GM06990 (cell line): ENCODE measurements around the gene ANKRD44.

Experiments
- DNase-seq: peaks from one replicate; pipeline ENCODE4 v3.0.0-alpha.2; 2011; ENCODE audit not compliant: insufficient read length; ENCODE audit errors: extremely low read depth
- H3K27me3 ChIP-seq: replicated peaks from 2 replicates; pipeline ENCODE4 v1.6.0; 2011; ENCODE audit warnings: low read length; ENCODE audit not compliant: control insufficient read depth, insufficient read depth
- H3K36me3 ChIP-seq: 2 replicates; pipeline ENCODE4 v1.5.1; 2011; ENCODE audit warnings: low read length; ENCODE audit not compliant: control insufficient read depth, insufficient read depth
- H3K4me3 ChIP-seq: replicated peaks from 2 replicates; pipeline ENCODE4 v1.5.1; 2011; ENCODE audit warnings: low read depth, mild to moderate bottlenecking, control low read depth, low read length
- CTCF ChIP-seq: IDR thresholded peaks from 2 replicates; pipeline ENCODE4 v1.5.1; 2011; ENCODE audit warnings: low read length, control low read depth, mild to moderate bottlenecking, inconsistent platforms; ENCODE audit not compliant: insufficient read depth, poor library complexity, severe bottlenecking

ANKRD44 gene

GRCh38 chr2:197159661-197160211 is 150.8 kb downstream of the ANKRD44 start:
- Histone ChIP-seq H3K4me3 (no peak overlapping the region), H3K27me3 (no peaks in the 10 kb centered on the region), H3K36me3 (peaks cover 4% of the 10 kb centered on the region; the same call in 1 of the 2 replicates)
- no peak for TF ChIP-seq CTCF
- no peak for DNase-seq

- no peak for TF ChIP-seq CTCF
- no peak for DNase-seq
- peaks cover 3% of the 10 kb centered on the region; the same call in 1 of the 2 replicates for H3K36me3 ChIP-seq
- H3K27me3 ChIP-seq: no peaks in the 10 kb centered on the region
- H3K4me3 ChIP-seq: no peak overlapping the region
These were observed 151.7 kb downstream of the ANKRD44 start for GRCh38 chr2:197158591-197159550.

GRCh38 chr2:197157879-197158537 is 152.6 kb downstream of the ANKRD44 start:
- no peak for TF ChIP-seq CTCF
- Histone ChIP-seq H3K36me3 (peaks cover under 1% of the 10 kb centered on the region; the same call in 1 of the 2 replicates), H3K4me3 (no peak overlapping the region), H3K27me3 (no peaks in the 10 kb centered on the region)
- DNase-seq: no peak

GRCh38 chr2:197156771-197157170 is 153.8 kb downstream of the ANKRD44 start:
- no peak for TF ChIP-seq CTCF
- no peak for DNase-seq

GRCh38 chr2:197152451-197153228 is 157.9 kb downstream of the ANKRD44 start:
- DNase-seq: peak; percentile 47
- peak; percentile 24 for TF ChIP-seq CTCF
- H3K27me3 ChIP-seq: no peaks in the 10 kb centered on the region
- H3K4me3 ChIP-seq: no peak overlapping the region
- no peaks in the 10 kb centered on the region for H3K36me3 ChIP-seq

More at GRCh38 chr2:197156771-197157170, 153.8 kb downstream of the ANKRD44 start:
- Histone ChIP-seq H3K27me3 (no peaks in the 10 kb centered on the region), H3K4me3 (no peak overlapping the region), H3K36me3 (no peaks in the 10 kb centered on the region)
